NCI-H2029 treated with DMSO at 0.1 percent for 48 hours (cell line): ENCODE measurements around the gene CYP26B1.

Source experiments
- DNase-seq: peaks from one replicate; lab custom pipeline; 2025; lab: John Stamatoyannopoulos, UW

Gene CYP26B1

DNA sequence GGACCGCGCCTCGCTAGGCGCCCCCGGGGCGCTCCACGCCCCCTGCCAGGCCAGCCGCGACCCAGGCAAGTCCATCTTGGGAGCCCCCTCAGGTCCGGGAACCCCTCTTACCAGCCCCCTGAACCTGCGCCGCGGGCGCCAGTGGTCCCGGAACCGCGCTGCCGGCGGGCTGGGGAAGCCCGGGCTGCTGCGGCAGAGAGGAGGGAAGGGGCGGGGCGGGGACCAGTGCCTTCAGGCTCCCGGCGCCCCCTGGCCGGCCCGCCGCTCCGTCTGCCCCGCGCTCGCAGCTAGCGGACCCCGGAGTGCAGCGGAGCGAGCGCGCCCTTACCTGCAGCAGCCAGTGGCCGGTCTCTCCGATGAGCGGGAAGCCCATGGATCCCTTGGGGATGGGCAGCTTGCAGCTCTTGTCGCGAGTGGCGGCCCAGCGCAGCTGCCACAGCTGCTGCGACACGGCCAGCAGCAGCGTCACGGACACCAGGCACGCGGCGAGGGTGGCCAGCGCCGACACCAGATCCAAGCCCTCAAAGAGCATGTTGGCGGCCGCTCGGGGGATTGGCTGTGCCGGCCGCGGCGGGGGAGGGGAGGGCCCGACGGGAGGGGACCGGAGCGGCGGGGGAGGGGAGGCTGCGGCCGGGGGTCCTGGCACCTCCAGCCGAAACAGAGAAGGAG, at the start of gene CYP26B1:
Gene CYP26B1, minus strand, starts transcription at position 560 of the 669 bp plus-strand sequence. Its CDS starts 28 bp downstream, at position 532.
- no peak for DNase-seq

DNA sequence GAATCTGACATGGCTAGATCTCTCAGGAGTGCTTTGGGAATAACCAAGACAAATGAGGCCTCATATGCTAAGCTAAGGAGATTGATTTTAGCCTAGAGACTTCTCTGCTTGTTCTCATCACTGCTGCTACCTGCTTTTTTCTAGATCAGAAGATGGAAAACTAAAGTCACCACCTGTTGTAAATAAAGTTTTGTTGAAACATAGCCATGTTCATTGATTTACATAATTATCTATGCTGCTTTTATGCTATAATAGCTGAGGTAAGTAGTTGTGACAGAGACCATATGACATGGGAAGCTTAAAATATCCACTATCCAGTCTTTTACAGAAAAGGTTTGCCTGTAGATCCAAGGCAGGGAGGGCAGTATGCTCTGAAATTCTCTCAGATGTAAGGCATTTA, 46.1 kb upstream of the CYP26B1 start:
- no peak for DNase-seq

- DNase-seq: no peak
Observed at GRCh38 chr2:72191441-72191840, 43.8 kb upstream of the CYP26B1 start.

DNA sequence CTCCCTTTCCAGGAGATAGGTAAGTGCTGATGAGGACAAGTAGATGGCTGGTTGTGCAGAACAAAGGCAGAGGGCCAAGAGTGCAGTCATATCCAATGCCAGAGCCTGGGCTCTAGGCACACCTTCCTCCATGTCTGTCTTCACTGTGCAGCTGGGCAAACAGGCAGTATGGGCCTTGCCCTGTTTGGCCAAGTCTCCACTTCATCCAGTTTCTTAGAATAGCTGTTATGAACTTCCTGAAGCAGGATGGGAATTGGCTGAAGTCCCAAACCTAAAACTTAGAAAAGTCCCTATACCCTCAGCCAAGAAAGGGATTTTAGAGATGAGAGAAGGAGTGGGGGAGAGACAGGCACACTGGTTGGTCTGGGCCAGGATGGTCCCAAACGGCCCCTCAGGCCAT, 37.5 kb upstream of the CYP26B1 start:
- DNase-seq: no peak

- no peak for DNase-seq
Observed at GRCh38 chr2:72183466-72183865, 35.8 kb upstream of the CYP26B1 start.

DNA sequence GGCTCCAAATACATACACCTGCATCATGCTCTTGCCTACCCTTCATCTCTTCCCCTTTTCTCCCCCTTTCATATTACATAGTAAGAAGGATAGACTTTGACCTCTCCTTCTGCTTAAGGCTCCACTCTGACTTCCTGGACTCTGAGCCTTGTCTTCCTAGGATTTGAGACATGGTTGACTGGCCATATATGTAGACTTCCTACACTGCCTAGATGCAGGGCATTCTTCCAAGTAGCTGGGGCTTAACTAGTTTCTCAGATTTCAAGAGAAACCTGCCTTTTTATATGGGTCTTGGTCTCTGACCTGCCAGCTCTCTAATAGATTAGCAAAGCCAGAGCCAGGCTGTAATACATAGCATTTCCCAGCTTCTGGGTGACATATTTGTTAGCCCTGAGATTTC, 35.4 kb upstream of the CYP26B1 start:
- DNase-seq: no peak

DNA sequence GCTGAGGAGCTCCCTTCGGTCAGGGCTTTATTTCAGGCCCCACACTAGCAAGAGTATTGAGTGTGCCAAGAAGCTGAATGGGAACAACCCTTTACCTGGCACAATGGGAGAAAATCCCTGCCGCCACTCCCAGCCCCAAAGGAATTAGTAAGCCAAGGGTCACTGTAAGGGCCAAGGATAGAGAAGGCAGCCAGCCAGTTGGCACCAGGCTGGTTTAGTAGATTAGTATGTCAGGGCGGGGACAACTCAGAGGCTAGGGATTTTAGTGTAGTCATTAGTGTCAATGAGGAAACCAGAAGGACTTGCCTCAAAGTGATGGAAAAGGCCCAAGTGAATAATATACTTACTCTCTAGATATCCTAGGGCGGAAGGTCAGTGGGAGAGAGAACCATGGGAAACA, 34.9 kb upstream of the CYP26B1 start:
- DNase-seq: no peak

DNA sequence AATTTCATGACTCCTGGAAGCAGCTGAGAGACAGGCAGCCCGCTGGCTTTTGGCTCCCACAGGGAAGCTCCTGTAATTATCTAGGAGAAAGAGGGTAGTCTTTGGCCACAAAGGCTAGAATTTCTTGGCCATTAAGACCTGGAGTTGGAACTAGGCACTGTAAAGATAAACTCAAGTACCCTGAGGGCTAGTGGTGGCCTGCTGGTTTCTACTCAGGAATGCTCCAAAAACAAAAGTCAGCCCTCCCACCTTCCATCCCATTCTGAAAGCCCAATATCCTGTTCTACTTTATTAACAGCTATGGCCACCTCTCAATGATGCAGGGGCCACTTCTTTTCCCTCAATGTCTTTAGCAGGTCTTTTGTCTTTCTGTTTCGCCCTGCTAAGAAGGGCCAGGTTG, 34.0 kb upstream of the CYP26B1 start:
- no peak for DNase-seq

DNA sequence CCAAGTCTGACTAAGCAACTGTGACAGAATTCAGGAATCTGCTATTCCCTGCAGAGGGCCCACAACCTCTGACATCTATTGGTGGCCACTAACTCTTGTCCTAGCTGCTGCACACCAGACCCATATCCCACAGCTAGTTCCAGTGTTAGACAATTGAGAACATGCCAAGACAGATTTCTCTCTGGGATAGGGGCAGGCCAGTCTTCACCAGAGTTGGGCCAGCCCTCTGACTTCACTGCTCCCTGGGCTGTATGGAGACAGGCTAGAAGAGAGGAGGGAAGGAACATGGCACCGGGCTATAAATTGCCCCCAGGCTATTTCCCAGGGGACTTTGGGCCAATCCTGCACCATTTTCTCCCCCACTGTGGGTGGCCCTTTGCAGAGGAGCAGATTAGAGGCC, 32.7 kb upstream of the CYP26B1 start:
- DNase-seq: no peak

- no peak for DNase-seq
Observed at GRCh38 chr2:72178551-72178950, 30.9 kb upstream of the CYP26B1 start.

- no peak for DNase-seq
Observed at GRCh38 chr2:72176281-72176680, 28.6 kb upstream of the CYP26B1 start.

- no peak for DNase-seq
Observed at GRCh38 chr2:72175636-72176035, 28.0 kb upstream of the CYP26B1 start.

DNA sequence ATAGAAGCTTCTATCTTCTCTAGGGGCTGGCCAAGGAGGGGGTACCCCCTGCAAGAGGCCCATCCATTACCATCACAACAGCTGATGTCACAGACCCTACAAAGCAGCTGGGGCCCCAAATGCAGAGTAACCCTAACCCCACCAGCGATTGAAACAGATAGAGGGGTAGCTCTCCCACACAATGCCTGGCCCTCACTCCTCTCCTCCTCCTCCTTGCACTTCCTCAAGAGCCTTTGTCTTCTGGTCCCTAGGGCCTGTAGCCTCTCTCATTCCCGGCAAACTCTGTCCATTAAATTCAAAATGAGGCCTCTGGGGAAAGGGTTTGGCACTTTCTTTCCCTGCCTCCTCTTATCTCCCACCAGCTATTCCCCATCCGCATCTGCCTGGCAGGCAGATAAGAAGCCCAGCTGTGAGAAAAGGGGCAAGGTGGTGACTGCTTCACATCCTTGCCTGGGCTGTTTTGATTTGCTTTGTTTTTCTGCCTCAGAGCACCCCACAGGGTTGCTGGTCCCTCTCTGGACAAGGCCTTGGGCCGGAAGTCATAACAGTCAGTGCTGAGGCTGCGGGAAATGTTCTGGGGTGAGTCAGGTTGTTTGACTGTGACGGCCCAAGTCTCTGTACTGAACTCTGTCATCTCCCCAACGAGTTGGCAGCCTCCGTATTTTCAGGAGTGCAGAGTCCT, 26.1 kb upstream of the CYP26B1 start:
- no peak for DNase-seq

DNA sequence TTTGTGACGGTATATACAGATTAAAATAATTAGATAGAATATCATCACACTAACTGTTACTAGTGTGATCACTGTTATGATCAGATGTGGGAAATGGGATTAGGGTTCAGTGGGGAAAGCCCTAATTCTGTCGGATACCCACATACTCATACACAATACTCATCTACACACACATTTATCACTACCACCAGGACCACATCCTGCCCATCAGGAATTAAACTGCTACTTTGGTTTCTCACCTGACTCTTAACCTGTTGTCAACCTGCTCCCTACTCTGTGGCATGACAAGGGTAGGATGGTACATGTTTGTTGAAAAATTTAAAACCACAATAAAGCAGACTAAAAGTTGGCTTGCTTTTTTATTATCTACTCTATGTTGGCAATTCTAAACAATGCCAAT, 24.8 kb upstream of the CYP26B1 start:
- no peak for DNase-seq

DNA sequence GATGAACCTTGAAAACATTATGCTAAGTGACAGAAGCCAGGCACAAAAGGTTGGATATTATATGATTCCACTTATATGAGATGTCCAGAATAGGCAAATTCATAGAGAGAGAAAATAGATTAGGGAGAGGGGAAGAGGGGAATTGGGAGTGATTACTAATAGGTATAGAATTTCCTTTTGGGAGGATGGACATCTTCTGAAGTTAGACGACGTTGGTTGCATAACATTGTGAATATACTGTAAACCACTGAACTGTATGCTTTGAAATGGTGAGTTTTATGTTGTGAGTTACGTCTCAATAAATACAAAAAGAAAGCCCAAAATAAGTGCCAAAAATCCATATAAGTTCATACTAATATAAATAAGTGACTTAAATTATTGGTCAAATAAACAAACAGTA, 18.6 kb upstream of the CYP26B1 start:
- no peak for DNase-seq

GRCh38 chr2:72165792-72166191, 18.1 kb upstream of the CYP26B1 start:
- DNase-seq: no peak

DNA sequence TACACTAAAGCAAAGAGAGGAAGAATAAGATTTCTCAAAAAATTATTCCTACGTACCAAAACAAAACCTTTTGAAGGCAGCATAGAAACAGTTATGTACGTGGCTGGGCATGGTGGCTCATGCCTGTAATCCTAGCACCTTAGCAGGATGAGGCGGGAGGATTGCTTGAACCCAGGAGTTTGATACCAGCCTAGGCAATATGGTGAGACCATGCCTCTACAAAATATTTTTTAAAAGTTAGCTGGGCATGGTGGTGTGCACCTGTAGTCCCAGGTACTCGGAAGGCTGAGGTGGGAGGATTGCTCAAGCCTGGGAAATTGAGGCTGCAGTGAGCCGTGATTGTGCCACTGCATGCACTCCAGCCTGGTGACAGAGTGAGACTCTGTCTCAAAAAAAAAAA, 14.9 kb upstream of the CYP26B1 start:
- DNase-seq: no peak

DNA sequence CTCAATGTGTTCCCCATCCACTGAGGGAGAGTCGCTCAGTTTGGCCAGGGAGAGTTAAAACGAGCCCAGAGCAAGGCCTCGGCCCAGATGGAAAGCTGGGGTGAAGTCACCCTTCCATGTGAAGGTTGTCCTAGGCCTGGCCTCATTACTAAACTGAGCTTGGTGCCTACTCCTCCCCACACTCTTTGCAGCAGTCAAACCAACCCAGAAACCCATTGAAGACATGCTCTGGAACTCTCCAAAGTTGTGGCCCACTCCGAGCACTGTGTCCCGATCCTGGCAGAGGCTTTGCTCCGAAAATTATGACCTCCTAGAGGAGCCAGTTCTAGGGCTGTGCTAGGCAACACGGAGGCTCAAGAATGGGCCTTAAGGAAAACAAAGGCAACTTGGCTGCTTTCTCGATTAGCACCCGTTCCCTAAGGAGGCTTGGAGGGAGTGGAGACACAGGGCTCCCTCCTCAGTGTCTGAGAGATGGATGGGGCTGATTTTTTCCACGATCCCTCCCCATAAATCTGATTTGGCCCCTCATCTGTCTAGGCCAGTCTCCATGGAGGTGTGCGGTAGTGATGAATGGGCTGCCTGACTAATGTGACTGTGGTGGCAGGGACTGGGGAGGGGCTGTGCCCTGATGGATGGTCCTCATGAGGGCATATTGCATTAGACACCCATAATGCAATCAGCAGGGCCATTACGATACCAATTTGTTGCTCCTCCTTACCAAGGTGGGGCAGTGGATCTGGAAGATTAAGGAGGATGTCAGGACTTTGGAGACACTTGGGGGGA, 11.7 kb upstream of the CYP26B1 start:
- no peak for DNase-seq

- DNase-seq: no peak
Observed at GRCh38 chr2:72157871-72158771, 10.5 kb upstream of the CYP26B1 start.

- DNase-seq: no peak
Observed at GRCh38 chr2:72156872-72157271, 9.2 kb upstream of the CYP26B1 start.

GRCh38 chr2:72155737-72156136, 8.1 kb upstream of the CYP26B1 start:
- DNase-seq: no peak

DNA sequence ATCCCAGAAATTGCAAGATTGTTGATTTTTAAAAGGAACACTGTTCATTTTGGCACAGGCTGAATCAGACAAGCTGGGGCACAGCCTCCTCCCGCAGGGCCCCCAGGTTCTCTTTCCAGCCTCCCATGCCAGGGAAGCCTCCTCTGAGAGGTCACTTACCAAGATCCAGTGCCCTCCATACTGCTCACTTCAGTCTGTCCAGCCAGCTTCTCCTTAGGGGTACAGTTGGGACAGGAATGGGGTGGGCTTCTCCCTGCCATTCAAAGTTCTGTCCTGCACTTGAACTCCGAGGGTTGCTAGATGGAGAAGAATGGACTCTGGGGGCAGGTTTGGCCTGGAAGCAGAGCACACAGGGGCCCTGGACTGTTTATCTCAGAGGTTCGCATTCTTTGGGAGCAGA, 7.5 kb upstream of the CYP26B1 start:
- no peak for DNase-seq
